GM21423 (cell line): ENCODE measurements around the gene PAX8.

Experiments
- ATAC-seq: cut with Tn5 transposase; IDR thresholded peaks from one replicate; pipeline ENCODE4 v1.9.1; 2021; ENCODE audit warnings: mild to moderate bottlenecking, moderate library complexity; ENCODE audit not compliant: unreplicated experiment

Gene PAX8

DNA sequence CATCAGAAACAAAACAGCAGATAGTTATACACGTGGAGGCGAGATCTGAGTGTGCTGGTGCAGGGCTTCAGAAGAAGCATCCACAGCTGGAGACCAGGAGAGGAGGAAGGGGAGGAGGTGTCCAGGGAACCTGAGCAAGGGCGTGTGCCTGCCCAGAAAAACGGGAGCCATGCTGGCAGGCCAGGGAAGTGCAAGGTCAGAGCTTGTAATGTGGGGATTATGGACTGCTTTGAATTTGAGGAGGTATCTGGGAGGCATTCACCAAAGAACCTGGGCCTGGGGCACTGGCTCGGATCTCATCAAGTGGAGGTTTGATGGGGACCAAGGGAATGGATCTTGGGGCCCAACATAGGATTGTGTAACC lies 92.3 kb downstream of the PAX8 start:
- ATAC-seq, result no peak

DNA sequence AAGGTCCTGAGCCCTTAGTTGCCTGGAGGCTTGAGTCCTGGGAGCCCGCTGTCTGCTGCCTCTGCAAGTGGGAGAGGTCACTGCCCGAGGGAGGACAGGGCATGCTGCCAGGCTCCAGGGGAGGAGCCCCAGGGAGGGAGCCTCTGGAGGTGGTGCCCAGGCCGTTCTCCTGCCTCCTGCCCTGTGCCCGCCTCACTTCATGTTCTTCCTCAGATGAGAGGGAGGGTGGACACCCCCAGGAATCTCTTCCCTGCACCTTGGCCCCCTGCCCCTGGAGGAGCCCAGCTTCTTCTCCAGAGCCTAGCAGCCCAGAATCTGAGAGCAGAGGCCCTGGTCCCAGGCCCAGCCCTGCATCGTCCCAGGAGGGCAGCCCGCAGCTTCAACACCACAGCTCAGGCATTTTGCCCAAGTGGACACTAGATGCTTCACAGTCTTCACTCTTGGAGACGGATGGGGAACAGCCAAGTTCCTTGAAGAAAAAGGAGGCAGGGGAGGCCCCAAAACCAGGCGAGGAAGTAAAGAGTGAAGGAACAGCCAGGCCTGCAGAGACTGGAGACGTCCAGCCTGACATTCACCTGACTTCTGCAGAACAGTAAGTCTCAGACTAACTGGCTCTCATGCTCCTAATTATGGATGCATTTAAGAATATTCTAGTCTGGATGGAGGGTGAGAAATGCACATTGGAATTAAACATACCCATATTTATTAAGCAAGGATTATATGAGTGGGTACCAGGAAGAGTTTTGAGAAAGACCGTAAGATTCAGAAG lies 92.9 kb downstream of the PAX8 start:
- no peak for ATAC-seq

DNA sequence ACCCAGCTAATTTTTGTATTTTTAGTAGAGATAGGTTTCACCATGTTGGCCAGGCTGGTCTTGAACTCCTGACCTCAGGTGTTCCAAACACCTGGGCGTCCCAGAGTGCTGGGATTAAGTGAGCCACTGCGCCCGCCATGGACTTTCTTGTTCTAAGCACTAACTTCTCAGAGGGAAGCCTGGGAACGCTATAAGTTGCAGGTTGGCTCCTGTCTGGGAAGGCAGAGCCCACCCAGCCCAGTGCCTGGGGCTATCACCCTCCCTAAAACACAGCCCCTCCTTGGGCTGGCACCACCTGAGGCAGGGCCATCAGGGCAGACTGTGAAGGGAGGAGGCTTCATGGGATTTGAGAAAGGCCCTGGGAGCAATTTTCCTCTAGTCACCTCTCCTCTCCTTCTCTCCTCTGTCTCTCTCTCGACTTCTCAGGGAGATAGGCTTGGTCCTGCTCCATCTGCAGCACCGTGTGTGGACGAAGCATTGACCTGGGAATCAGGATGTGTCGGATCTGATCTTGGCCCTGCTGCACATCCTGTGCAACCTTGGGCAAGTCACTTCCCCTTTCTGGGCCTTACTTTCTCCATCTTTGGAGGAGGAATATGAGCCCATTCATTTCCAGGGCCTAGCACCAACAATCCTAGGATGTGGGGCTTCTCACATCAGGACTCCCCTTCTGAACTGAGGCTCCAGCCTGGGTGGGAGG lies 94.0 kb downstream of the PAX8 start:
- ATAC-seq, result no peak

DNA sequence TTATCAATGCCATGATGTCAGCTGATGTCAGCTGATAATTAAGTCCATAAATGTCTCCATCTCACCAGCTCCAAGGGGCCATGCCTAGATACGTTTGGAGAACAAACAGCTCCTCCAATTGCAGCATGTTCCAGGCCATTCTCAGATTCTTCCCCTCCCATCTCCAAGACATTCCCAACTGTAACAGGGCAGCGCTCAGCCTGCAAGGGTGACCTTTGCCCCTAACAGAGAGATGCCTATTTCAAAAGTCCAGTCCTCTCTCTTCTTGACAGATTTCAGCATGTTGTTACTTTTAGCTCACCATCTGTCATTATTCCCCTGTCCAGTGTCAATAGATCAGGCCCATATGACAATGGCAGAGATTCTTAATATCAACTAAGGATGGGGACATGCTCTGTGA lies 95.0 kb downstream of the PAX8 start:
- ATAC-seq, result no peak

DNA sequence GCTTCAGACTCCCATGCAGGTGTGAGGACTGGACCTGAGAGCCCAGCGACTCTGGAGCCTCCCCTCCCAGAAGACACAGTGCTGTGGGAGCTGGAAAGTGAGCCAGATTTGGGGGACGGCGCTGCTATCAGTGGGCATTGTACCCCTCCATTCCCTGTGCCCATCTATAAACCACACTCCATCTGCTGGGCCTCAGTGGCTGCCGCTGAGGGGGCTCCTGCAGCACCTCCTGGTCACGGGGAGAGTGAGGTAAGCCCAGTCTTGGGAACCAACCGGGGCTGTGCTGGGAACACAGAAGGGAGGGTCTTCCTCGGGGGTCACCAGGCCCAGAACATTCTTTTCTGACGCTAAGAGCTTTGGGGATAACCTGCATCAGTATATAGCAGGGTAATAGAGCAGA lies 95.5 kb downstream of the PAX8 start:
- ATAC-seq, result no peak

DNA sequence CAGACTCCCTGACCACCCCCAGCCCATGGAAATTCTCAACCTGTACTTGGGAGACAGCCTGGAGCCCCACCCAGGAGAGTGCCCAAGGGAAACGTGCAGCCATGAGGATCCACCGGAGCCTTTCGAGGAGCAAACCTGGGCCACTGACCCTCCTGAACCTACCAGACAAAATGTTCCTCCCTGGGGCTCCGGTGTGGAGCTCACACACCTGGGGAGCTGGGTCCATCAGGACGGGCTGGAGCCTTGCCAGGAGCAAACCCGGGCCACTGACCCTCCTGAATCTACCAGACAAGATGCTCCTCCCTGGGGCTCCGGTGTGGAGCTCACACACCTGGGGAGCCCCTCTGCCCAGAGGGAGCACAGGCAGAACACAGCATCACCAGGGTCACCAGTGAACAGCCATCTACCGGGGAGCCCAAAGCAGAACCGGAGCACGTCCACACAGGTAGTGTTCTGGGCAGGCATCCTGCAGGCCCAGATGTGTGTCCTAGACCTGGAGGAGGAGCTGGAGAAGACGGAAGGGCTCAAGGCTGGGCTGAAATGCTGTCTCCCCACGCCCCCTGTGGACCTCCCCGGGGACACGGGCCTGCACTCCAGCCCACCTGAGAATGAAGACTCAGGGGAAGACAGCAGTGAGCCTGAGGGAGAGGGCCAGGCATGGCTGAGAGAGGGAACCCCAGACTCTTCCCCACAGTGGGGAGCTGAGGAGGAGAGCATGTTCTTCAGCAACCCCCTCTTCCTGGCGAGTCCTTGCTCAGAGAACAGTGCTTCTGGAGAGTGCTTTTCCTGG lies 96.1 kb downstream of the PAX8 start:
- no peak for ATAC-seq

DNA sequence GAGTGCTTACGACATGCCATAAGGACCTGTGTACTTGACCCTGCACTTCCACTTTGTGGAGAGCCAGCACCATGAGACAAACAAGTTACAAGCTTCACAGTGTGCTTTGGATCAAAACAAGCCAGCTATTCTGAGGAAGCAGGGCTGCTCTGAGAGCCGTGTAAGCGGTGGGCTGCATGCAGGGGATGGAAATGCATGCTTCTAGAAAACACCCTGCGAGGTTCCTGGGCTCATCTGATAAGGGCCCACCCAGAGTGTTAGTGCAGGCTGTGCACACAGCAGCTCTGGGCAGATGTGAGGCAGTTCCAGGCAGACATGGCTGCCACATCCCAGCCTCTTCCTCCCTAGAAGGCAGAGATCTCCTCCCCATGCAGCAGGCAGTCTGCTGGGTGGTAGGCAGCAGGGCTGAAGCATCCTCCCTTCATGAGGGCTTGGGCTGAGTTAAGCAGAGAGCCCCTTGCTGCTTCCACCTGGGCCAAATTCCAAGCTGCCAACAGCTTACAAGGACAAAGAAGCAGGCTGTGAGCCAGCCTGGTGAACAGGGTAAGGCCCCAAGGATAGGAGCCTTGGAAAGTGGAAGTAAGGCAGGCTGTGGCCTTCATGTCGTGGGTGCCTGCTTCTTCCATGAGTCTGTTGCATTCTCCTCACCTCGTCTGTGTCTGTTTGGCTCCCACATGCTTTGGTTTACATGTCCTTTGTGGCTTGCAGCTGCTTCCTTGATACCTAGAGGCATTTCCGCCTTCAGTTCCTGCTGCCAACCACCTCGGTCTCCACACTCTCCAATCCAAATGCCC lies 97.3 kb downstream of the PAX8 start:
- ATAC-seq, result no peak

DNA sequence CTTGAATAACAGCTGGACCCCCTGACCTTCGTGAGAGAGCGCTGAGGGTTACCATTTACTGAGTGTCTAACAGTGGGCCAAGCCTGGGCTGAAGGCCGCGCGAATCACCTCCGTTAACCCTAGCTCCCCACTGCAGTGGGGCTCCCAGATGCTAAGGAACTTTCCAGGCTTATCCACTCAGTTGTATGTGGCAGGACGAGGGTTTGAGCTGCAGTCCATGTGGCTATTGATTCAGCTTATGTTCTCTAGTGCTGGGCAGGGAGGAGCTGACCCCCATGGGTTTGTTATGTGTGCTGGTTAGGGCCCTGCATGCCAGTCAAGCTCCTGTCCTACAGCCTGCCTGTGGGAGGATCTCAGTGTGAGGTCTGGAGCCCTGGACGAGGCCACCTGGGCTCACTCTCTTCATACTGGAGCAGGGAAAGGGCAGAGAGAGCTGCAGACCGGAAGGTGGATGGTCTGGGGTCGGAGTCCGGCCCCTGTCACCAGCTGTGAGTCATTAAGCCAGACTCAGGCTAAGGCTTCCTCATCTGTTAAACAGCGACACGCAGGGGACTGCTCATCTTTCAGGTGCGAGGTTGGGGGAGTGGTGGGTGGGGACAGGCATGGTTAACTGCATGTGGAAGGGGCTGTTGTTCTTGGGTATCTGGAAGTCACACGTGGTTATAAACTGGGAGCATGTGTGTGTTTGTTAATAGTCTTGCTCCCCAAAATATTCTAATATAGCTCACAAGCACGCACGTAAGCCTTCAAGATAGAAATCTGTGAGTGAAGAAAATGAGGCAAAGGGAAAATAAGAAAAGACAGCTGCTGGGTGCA lies 98.4 kb downstream of the PAX8 start:
- no peak for ATAC-seq

DNA sequence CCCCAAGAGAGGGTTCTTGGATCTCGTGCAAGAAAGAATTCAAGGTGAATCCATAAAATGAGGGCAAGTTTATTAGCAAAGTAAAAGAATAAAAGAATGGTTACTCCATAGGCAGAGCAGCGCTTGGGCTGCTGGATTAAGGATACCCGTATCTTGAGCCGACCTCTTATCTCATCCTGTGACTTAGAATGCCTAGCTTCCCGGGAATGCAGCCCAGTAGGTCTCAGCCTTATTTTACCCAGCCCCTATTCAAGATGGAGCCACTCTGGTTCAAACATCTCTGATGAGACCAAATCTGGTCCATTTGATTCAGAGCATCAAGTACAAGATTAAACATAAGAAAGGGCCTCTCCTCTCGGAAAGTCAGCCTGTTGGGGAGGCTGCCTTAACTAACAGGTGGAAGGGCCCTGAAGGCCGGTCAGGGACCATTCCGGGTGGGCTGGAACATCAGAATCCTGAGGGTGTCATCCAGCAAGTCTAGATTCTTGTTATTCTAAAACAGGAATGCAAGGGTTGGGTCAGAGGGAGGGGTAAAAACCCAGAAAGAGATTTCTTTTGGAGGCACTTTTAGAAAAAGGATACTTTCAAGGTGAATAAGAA lies 99.2 kb downstream of the PAX8 start:
- no peak for ATAC-seq

DNA sequence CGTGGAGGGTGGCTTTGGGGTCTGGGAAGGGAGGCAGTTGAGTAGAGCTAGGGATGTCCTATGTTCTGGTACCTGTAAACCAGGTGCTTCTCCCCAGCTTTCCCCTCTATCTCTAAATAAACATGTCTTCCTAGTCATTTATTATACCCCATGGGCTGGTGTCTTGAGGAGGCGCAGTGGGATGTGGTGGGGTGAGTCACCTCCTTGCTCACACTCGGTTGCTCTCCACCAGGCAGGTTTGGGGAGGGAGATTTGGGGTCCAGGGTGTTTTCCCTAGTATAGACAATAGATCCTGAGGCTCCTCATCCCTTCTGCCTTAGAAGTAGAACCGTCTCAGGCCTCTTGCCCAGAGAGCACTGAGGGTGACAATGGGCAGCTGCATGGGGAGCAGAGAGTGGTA lies 99.8 kb downstream of the PAX8 start:
- ATAC-seq, result no peak

DNA sequence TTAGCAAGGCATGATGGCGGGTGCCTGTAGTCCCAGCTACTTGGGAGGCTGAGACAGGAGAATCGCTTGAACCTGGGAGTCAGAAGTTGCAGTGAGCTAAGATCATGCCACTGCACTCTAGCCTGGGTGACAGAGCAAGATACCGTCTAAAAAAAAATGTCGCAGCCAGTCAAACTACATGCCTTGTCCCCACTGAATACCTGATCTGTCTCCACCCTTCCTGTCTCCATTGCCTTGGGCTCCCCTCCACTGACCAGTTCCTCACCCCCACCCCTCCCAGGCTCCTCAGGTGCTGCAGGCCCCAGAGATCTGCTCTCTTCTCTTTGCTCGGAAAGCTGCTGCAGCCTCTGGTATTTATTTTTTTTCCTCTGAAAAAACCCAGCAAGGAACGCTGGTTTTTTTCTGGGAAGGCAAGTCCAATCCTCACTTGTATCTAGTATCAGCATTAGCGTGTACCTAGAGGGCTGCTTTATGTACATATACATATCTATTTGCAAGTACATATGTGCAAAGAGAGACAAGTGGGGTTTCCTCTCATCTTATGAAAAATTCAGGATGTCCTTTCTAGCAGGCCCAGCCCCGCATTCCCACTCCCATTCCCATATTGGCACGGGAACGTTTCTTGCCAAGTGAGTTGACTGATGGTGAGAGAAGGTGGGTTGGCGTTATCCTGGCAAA lies 100.5 kb downstream of the PAX8 start:
- no peak for ATAC-seq

DNA sequence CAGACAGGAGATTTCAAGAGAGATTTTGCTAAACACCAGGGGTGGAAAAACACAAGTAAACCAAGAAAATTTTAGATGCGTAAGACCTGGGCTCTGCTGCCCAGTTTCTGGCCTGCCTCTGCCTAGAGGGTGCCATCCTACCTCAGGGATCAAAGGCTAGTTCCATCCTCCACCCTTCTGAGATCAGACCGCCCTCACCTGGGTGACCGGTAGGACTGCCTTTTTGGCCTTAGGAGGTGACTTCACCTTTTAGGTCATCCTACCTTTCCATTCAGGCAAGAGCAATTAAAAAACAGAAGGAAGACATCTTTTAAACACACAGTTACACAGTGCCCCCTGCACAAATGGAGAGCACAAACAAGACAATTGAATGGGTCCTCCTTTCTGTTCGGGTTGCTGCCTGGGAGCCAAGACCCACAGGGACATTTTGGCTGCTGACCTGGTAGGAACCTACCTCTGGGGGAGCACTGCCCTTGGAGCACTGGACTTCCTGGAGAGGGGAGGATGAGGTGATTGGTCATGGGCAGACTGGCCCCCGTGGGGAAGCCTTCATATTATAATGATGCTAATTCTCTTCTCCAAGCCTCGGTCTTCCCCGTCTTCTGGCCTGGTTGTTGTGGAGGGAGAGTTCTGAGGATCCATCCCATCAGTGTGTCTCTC lies 101.9 kb downstream of the PAX8 start:
- no peak for ATAC-seq

DNA sequence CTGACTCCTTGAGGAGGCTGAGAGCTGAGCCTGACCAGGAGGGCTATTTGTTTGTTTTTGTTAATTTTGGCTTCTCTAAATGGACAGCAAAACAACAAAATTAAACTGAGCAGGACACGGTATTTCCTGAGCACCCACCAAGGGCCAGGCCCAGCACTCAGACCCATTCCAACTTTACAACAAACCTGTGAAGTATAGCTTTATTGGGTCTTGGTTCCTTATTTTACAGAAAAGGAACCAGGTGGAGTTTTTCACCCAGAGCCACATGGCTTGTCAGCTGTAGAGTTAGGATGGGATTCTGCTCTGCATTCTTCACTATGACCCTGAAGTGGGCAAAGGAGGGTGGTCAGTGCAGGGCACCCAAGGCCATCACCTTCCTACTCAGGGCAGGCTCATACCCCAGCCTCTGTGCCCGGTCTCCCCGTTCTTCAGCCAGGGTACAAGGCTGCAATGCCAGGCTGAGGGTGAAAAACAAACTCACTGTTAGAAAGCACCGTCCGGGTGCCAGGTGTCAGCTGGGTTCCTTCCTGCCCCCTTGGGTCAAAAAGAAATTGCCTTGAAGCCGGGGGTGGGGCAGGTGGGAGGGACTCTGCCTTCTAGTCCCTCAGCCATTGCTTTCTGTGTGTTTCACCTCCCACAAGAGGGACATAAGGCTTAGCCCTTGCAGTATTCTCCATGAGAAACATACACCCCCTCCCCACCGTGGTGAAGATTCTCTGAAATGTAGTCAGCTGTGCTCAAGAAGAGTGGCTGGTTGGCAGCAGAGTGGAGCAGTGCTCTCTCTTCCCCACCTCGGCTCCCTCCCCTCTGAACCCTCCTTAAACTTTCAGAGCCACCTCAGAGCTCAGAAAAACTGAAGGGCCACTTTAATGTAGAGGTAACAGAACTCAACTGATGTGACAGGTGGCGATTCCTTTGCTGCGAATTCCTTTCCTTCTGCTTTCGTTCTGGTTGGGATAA lies 102.7 kb downstream of the PAX8 start:
- no peak for ATAC-seq

DNA sequence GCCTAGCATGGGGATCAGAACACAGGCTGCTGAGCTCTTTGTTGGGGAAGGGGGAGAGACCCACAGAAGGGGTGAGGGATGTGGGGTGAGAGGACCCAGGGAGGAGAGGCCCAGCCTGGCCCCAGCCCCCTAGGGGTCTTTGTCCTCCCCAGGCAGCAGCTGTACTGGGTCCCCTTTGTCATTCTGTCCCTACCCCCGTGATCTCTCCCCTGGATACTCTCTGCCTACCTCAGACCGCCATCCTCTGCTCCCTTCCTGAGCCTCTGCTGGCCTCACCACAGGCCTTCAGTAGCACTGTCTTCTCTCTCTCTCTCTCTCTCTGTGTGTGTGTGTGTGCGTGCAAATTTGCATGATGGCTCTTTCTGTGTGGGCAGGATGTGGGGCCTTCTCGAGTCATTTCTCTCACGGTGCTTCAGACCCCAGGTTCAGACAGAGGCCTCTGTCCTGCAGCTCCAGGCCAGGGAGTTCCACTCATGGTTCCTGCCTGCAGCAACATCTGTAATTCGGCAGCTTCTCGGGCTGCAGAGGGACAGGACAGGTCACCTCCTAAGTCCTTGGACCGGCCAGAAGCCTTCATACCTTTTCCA lies 103.6 kb downstream of the PAX8 start:
- ATAC-seq, result peak; percentile 65

DNA sequence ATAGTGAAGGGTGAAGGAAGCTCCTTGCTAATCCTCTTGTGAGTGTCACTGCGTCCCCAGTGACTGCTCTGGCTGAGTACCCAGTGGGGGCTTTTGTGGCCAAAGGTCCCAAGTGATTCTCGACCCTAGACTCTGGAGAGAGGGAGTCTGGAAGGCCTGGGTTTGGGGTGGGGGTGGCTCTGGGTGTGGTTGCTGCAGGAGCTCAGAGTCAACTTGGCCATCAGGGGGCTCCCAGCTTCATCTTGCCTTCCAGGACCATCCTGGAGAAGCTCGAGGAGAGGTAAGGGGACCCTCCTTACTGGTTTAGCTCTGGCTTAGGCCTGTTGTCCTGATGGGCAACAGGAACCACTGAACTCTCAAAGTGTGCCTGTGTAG lies 104.4 kb downstream of the PAX8 start:
- no peak for ATAC-seq

DNA sequence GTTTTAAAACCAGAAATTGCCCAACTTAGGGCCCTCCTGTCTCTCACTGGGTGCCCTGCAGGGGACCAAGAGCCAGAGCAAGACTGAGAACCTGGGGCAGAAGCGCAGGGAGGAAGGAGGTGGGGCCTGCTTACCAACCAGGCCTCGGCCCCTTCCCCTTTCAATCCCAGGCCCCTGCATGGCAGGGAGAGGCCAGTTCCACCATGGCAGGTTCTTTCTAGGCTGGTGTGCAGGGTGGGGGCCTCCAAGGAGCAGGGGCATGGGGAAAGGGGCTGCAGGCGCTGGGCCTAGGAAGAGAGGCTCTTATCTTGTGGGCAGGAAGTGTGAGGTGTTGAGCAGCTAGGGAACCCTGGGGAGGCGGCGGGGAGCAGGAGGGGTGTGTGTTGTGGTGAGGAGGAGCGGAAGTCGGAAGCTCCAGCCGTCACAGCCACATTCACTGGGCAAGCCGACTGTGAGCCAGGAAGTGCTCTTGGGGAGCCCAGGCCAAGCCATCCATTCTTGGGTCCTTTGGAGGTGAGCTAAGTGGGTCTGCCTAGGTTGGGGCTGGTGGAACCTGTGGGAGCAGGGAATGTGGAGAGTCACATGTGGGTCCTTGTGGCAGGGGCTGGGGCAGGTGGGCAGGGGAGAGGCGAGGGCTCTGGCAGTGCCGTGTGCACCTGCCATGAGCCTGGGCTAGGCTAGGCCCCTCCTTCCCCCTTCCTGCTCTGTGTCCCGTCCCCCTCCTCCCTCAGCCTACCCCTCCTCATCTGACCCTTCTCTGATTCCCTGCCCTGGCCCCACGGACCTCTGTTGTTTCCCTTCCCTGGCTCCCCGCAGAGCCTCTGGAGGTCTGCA lies 105.0 kb downstream of the PAX8 start, which contains the start of gene PSD4:
TSS of gene PSD4 (plus strand) at position 430 of the 834 bp plus-strand sequence. CDS start 8,486 bp downstream, outside the sequence.
- ATAC-seq, result peak; percentile 74
